ENCODE measurements around the gene SIDT2.
A peak's percentile ranks its signal among the peaks of the same experiment; 100 is the strongest.

SIDT2 gene

DNA sequence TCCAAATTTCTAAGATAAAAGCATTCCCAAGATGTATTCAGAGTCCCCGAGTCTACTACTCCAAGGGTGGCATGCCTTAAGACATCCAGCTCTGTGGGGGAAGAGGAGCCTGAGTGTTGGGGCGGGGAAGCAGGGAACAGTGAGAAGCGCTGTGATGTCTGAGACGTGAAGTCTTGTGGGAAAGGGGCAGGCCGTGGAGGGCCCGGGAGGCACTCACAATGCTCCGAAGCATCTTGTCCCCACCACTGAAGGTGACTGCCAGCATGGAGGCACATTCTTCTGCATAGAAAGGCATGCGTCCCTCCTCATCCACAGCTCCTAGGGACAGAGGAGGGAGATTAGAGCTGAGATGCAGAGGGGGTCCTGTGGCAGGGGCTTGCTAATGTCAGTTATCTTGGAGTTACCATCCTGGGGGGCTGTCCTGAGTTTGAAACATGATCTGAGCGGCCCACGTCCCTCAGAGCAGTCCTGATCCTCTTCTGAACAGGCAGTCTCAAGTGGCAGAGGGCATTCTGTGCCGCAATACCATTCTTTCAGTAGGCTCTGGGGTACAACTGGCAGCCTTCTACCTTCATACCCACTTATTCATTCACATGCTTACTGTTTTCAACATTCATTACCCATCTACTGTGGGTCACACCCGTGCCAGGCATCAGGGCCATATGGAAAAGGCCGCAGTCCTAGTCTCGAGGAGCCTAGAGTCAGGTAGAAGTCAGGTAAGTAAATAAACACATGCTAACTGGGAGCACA is 44.6 kb downstream of the SIDT2 start:
- DNase-seq (ENCODE audit: low spot score): no peak

DNA sequence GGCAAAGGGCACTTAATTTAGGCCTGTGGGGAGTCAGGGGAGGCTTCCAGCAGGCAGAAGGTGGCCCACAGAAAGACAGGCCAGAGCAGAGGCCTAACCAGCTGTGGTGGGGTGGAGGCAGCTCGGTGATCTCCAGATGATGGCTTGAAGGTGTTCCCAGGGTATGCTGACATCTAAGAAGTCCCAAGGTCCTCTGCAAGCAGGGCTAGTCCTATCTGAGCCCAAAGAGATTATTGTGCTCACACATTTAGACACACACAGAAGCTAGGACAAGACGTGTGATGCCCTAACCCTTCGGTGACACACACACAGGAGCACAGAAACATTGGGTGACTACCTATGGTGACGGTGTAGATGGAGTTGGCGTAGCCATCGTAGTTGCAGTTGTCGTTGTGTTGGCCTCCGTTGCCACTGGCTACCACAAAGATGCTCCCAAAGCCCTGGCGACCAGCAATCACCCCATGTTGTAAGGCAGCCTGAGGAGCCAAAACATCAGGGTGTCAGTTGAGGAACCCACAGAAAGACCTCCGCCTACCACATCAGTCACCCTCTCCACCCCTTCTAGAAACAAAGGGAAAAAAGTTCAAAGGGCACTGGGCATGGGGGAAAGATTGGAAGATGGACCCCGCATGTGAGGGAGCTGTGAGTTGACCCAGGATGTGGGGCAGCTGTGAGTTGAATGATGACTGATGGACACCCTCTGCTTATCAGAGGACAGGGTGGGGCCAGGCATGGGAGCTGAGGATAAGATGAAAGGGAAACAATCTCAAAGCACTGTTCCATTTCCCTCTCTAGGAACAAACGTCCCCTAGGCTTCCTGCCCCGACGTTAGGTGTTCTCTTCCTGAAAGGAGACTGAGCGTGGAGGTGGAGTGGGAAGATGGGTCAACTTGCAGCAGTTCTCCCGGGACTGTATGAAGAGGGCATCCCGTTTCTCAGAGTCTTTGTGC is 45.5 kb downstream of the SIDT2 start:
- peak; percentile 71 for DNase-seq (ENCODE audit: low spot score)

DNA sequence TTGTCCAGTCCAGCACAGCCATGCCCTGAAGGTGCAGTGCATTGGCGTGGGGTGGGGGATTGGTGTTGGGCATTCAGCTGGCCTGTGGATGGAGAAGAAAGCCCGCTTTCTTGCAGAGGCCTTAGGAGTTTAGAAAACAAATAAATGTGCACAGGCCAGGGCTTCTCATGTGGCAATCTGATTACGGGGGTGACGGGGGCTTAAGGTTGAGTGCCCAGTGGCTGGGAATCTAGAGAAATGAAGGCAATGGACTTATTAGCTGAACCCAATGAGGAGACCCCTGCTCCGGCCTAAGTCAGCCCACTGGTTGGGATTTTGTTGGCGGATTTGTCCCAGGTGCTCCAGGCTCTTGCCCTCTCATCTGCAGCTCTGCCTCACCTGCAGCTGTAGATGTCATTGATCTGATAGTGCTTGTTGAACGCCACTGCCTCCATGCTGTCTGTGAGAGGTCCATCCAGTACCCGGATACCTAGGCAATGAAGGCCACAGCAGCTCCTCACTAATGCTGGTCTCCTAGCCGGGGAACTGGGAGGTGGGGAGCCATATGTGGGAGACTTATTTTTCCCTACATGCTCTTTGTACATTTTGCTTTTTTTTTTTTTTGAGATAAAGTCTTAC is 47.1 kb downstream of the SIDT2 start:
- DNase-seq (ENCODE audit: low spot score): no peak

GRCh38 chr11:117226388-117227385 is 48.1 kb downstream of the SIDT2 start:
- DNase-seq (ENCODE audit: low spot score): peak; percentile 90

- no peak for DNase-seq (ENCODE audit: low spot score)
Observed at GRCh38 chr11:117228091-117228490, 49.5 kb downstream of the SIDT2 start.

DNA sequence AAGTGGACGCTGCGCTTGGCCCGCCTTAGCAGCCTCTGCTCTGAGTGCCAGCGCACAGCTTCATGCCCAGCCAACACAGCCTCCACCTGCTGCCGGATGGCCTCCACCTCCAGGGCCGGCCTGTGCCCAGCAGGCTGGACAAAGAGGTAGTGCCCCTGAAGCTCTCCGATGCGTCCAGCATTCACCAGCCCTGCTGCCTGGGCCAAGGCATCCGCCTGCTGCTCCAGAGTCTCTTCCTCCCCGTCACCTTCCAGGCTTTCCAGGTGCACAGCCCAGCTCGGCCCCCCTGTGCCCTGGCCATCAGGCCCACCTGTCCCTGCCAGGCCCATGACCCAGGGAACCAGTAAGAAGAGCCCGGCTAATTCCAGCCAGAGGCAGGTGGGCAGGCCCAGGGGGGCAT is 50.9 kb downstream of the SIDT2 start:
- no peak for DNase-seq (ENCODE audit: low spot score)

DNA sequence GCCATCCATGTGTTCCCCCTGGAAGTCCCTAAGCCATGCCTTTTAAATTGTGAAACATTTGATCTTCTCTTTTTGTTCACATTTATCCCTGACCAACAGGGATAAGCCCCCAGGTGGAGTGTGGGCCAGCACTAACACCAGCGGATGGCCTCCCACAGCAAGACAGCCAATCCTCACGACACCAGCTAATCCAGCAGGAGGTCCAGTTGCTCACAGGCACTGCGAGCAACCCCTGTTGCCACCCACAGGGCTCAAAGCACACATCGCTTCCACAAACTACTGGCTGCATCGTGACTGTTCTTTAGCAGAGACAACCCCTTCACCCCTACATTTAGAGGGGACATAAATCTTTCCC is 51.4 kb downstream of the SIDT2 start:
- DNase-seq (ENCODE audit: low spot score): no peak

GRCh38 chr11:117230286-117230961 is 51.9 kb downstream of the SIDT2 start:
- DNase-seq (ENCODE audit: low spot score): no peak

- no peak for DNase-seq (ENCODE audit: low spot score)
Observed at GRCh38 chr11:117230999-117231841, 52.7 kb downstream of the SIDT2 start.

GRCh38 chr11:117231842-117232091 is 53.2 kb downstream of the SIDT2 start, which contains the start of gene PCSK7:
Gene PCSK7, minus strand, starts transcription at chr11:117232073. Its CDS starts 2,229 bp downstream, at chr11:117229844.
- no peak for DNase-seq (ENCODE audit: low spot score)

DNA sequence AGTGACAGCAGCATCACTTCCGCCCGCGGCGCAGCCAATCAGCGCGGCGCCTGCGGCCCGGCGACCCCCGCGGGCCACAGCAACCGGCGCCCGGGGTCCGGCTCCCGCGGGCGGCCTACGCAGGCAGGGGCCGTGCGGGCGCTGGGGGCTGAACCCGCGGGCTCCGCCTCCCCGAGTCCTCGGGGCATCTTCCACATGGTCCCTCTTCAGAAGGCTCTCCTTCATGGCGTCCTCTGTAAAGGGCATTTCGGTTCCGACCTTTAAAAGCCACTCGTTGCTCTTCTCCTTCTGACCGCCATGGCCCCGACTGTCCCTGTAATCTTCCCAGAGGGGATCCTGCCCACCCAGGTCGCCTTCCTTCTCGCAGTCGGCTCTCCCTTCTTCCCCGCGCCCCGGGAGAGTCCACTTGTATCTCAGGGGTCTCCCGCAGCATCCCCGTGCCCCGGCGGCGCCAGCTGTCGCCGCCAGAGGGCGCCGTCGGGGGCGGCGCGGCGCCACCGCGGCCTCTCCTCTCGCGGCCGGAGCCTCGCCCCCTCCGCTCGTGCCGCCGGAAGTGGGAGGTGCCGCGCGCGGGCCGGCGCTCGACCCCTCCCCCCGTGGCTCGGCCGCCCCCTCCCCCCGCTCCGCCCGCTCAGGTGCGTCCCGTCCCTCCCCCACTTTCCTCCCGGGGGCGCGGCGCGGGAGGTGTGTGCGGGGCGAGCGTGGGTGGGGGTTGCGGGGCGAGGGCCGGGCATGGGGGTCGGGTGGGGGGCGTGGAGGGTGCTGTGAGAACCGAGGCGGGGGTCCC is 53.7 kb downstream of the SIDT2 start, which contains the start of gene RNF214:
Gene RNF214 (plus strand): TSS at position 580 of the 787 bp plus-strand sequence. CDS start 1,602 bp downstream, outside the sequence.
- DNase-seq (ENCODE audit: low spot score): peak; percentile 82

DNA sequence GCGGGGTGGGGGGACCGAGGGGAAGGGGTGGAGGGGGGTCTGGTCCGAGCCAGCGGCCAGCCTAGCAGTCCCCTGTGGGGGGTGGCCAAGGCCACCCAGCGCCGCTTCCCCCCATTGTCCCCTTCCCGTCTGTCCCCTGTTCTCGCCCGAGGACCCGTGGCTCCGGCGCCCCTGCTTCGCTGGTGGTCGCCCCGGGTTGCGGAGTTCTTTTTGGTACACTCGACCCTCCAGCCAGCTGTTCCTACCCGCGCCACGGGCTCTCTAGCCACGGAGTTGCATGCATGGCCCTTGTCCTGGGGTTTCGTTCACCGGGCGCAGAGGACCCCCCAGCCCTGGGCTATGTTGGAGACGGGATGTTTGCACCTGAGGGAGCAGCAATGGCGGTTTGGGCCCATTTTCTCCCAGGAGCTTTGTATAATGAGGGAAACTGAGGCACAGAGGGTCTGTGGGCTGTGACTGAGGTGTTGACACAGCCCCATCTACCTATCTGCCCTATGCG is 54.4 kb downstream of the SIDT2 start:
- DNase-seq (ENCODE audit: low spot score): no peak

DNA sequence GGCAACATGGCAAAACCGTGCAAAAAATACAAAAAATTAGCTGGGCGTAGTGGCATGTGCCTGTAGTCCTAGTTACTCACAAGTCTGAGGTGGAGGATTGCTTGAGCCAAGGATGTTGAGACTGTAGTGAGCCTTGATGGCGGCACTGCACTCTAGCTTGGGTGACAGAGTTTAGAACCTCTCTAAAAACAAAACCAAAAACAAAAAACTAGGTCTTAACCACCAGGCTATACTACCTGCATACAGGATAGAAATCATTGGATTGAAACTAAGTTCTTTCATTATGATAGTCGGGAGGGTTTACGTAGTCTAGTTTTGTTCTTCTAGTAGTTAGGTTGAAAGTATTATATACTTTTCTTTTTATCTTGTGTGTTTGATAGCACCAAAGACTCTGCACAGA is 59.7 kb downstream of the SIDT2 start:
- no peak for DNase-seq (ENCODE audit: low spot score)

GRCh38 chr11:117239295-117239694 is 60.8 kb downstream of the SIDT2 start:
- no peak for DNase-seq (ENCODE audit: low spot score)
